Smooth muscle cell (in vitro differentiated cells): ENCODE results near the gene OCRL. TPM values are rescaled to one million over a fixed set of nuclear protein-coding genes. Genes with fewer than 3 reads are reported as not detected.

Experiments
- DNase-seq: peaks from one replicate; lab custom pipeline; 2025; ENCODE audit not compliant: unreplicated experiment; lab: John Stamatoyannopoulos, UW
- H2AFZ ChIP-seq: fragments of 200-600 bp; sonication (generic); 2 replicates; pipeline ENCODE4 v1.6.0; 2016; ENCODE audit warnings: antibody characterized with exemption, low read depth, mild to moderate bottlenecking
- H3F3A ChIP-seq: fragments of 200-600 bp; sonication (generic); 2 replicates; pipeline ENCODE4 v1.6.0; 2017; ENCODE audit warnings: antibody characterized with exemption, low read depth
- H3K27ac ChIP-seq: fragments of 200-600 bp; sonication (generic); 2 replicates; pipeline ENCODE4 v1.5.1; 2016; ENCODE audit warnings: low read depth, mild to moderate bottlenecking
- H3K27me3 ChIP-seq: fragments of 200-600 bp; sonication (generic); 2 replicates; pipeline ENCODE4 v1.6.1; 2016; ENCODE audit warnings: low read depth, mild to moderate bottlenecking
- H3K36me3 ChIP-seq: fragments of 200-600 bp; sonication (generic); 2 replicates; pipeline ENCODE4 v1.5.1; 2016; ENCODE audit warnings: low read depth
- H3K4me1 ChIP-seq: fragments of 200-600 bp; sonication (generic); 2 replicates; pipeline ENCODE4 v1.5.1; 2016; ENCODE audit warnings: low read depth
- H3K4me2 ChIP-seq: fragments of 200-600 bp; sonication (generic); 2 replicates; pipeline ENCODE4 v1.6.0; 2016; ENCODE audit warnings: mild to moderate bottlenecking
- H3K4me3 ChIP-seq: fragments of 200-600 bp; sonication (generic); 2 replicates; pipeline ENCODE4 v1.5.1; 2016; ENCODE audit warnings: mild to moderate bottlenecking
- H3K79me2 ChIP-seq: fragments of 200-600 bp; sonication (generic); 2 replicates; pipeline ENCODE4 v1.6.0; 2016; ENCODE audit warnings: low read depth, mild to moderate bottlenecking
- H3K9ac ChIP-seq: fragments of 200-600 bp; sonication (generic); 2 replicates; pipeline ENCODE4 v1.6.0; 2016; ENCODE audit warnings: low read depth
- H3K9me3 ChIP-seq: fragments of 200-600 bp; sonication (generic); replicated peaks from 2 replicates; pipeline ENCODE4 v1.5.1; 2016; ENCODE audit warnings: low read depth
- H4K20me1 ChIP-seq: fragments of 200-600 bp; sonication (generic); 2 replicates; pipeline ENCODE4 v1.6.0; 2016; ENCODE audit warnings: low read depth
- CTCF ChIP-seq: fragments of 200-600 bp; sonication (generic); IDR thresholded peaks from 2 replicates; pipeline ENCODE4 v1.5.1; 2017; ENCODE audit warnings: borderline replicate concordance, mild to moderate bottlenecking, antibody characterized with exemption; ENCODE audit not compliant: insufficient read depth, poor library complexity, severe bottlenecking
- WGBS: methylation state at CpG from one replicate; pipeline ENCODE4 v1.1.7; 2016; ENCODE audit warnings: low lambda C conversion rate; 5-methylcytosine and 5-hydroxymethylcytosine counted together
- polyA plus RNA-seq: library from polyadenylated mRNA; unstranded; fragments of >200 nt; fragmentation: Nextera tagmentation; extraction: Ambion mirVana; gene quantifications from 2 replicates; pipeline ENCODE4 v1.2.1, GENCODE V29; 2016
- total RNA-seq: library from RNA; depleted of rRNA; stranded (reverse); fragments of >200 nt; gene quantifications from 2 replicates; pipeline ENCODE4 v1.2.3, GENCODE V29; 2014

The OCRL gene
- total and polyA plus RNA-seq, 2 experiments from 2014 or later, result 8.7 to 26.2 TPM

- H3F3A ChIP-seq, result no peaks in the 10 kb centered on the region
- no peak overlapping the region for H3K9ac ChIP-seq
- no peak overlapping the region for H3K4me3 ChIP-seq
- DNase-seq, result no peak
- H3K27ac ChIP-seq, result no peak overlapping the region
- H4K20me1 ChIP-seq, result no peaks in the 10 kb centered on the region
- no peaks in the 10 kb centered on the region for H3K36me3 ChIP-seq
- H3K9me3 ChIP-seq, result no peaks in the 10 kb centered on the region
- no peaks in the 10 kb centered on the region for H3K27me3 ChIP-seq
- H3K79me2 ChIP-seq, result no peaks in the 10 kb centered on the region
- TF ChIP-seq CTCF, result no peak
- no peaks in the 10 kb centered on the region for H3K4me1 ChIP-seq
- no peak overlapping the region for H2AFZ ChIP-seq
- WGBS, result 89% methylated on average over 2 of the region's 2 CpGs
- H3K4me2 ChIP-seq, result no peak overlapping the region
Measured at GRCh38 chrX:129612396-129612795, 72.3 kb downstream of the OCRL start.

- H4K20me1 ChIP-seq, result no peaks in the 10 kb centered on the region
- DNase-seq, result no peak
- H3K27me3 ChIP-seq, result no peaks in the 10 kb centered on the region
- no peak overlapping the region for H3K4me3 ChIP-seq
- no peak overlapping the region for H3K9ac ChIP-seq
- H3K4me2 ChIP-seq, result no peak overlapping the region
- no peaks in the 10 kb centered on the region for H3K4me1 ChIP-seq
- H3K27ac ChIP-seq, result no peak overlapping the region
- no peak for TF ChIP-seq CTCF
- no peaks in the 10 kb centered on the region for H3K36me3 ChIP-seq
- H3K9me3 ChIP-seq, result no peaks in the 10 kb centered on the region
- no peaks in the 10 kb centered on the region for H3K79me2 ChIP-seq
- H3F3A ChIP-seq, result no peaks in the 10 kb centered on the region
- no peak overlapping the region for H2AFZ ChIP-seq
Measured at GRCh38 chrX:129613596-129613995, 73.5 kb downstream of the OCRL start.

GRCh38 chrX:129614481-129615255, 74.6 kb downstream of the OCRL start:
- Histone ChIP-seq H3K9ac (no peak overlapping the region), H3F3A (no peaks in the 10 kb centered on the region), H3K27me3 (no peaks in the 10 kb centered on the region), H4K20me1 (no peaks in the 10 kb centered on the region), H3K27ac (no peak overlapping the region), H3K4me2 (no peak overlapping the region), H3K4me3 (no peak overlapping the region), H2AFZ (no peak overlapping the region), H3K9me3 (no peaks in the 10 kb centered on the region), H3K4me1 (no peaks in the 10 kb centered on the region), H3K36me3 (no peaks in the 10 kb centered on the region), H3K79me2 (no peaks in the 10 kb centered on the region)
- 88% methylated on average over 5 of the region's 5 CpGs for WGBS
- no peak for DNase-seq
- no peak for TF ChIP-seq CTCF

GRCh38 chrX:129617420-129617819, 77.4 kb downstream of the OCRL start:
- Histone ChIP-seq H4K20me1 (no peaks in the 10 kb centered on the region), H3F3A (no peaks in the 10 kb centered on the region), H3K27ac (no peak overlapping the region), H3K27me3 (no peaks in the 10 kb centered on the region), H3K4me2 (no peak overlapping the region), H3K4me3 (no peak overlapping the region), H3K4me1 (no peaks in the 10 kb centered on the region), H2AFZ (no peak overlapping the region), H3K9ac (no peak overlapping the region), H3K79me2 (no peaks in the 10 kb centered on the region), H3K36me3 (no peaks in the 10 kb centered on the region), H3K9me3 (no peaks in the 10 kb centered on the region)
- TF ChIP-seq CTCF, result no peak
- WGBS, result 71% methylated on average over 6 of the region's 6 CpGs
- DNase-seq, result no peak
